ENCODE measurements around the gene KIF26B. TPM values are rescaled to one million over a fixed set of nuclear protein-coding genes. Genes with fewer than 3 reads are reported as not detected.

Gene KIF26B
- total RNA-seq, 2 donors from 2014 or later = not detected

GRCh38 chr1:245753807-245754206, 599.0 kb downstream of the KIF26B start:
- peaks cover 28% of the 10 kb centered on the region for H3K36me3 Mint-ChIP-seq
- no peak overlapping the region for H3K4me3 Mint-ChIP-seq
- H3K27ac Mint-ChIP-seq = no peak overlapping the region
- peaks cover 8% of the 10 kb centered on the region for H3K9me3 Mint-ChIP-seq
- no peaks in the 10 kb centered on the region for H3K27me3 Mint-ChIP-seq
- no peak for DNase-seq (ENCODE audit: low spot score)
- ATAC-seq = no peak
- H3K4me1 Mint-ChIP-seq (ENCODE audit: low read depth in 2 of 2) = peaks cover 0 to 7% of the 10 kb centered on the region in 2 donors

- peaks cover 24% of the 10 kb centered on the region for H3K36me3 Mint-ChIP-seq
- no peak for ATAC-seq
- no peaks in the 10 kb centered on the region for H3K27me3 Mint-ChIP-seq
- H3K4me1 Mint-ChIP-seq (ENCODE audit: low read depth in 2 of 2) = peaks cover 0 to 7% of the 10 kb centered on the region in 2 donors
- no peak overlapping the region for H3K27ac Mint-ChIP-seq
- no peak overlapping the region for H3K4me3 Mint-ChIP-seq
- no peak for DNase-seq (ENCODE audit: low spot score)
- H3K9me3 Mint-ChIP-seq = peaks cover 8% of the 10 kb centered on the region
Observed at GRCh38 chr1:245754463-245754961, 599.7 kb downstream of the KIF26B start.
